Measurements from ENCODE around the gene AUTS2.

DNA sequence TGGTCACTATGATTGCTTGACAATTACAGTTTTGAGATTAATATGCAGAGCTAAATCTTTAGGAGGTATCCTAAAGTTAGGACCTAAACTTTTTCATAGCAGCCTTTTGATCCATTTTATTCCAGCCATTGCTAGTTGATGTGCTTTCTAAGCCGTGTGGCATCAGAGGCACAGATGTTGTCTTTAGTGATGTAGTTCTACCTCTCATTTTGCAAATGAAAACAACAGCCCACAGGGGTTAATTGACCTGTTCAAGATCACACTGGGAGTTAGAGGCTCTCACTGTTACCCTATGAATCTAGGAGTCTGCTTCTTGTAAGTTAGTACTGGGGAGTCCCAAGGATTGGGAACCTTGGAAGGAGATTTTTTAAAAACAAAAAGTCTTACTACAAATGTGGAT, 10.6 kb downstream of the AUTS2 start:
- TF ChIP-seq POLR2AphosphoS5 (IDR thresholded peaks at IDR 0.05), result no peak
- TF ChIP-seq, protein P1, sequence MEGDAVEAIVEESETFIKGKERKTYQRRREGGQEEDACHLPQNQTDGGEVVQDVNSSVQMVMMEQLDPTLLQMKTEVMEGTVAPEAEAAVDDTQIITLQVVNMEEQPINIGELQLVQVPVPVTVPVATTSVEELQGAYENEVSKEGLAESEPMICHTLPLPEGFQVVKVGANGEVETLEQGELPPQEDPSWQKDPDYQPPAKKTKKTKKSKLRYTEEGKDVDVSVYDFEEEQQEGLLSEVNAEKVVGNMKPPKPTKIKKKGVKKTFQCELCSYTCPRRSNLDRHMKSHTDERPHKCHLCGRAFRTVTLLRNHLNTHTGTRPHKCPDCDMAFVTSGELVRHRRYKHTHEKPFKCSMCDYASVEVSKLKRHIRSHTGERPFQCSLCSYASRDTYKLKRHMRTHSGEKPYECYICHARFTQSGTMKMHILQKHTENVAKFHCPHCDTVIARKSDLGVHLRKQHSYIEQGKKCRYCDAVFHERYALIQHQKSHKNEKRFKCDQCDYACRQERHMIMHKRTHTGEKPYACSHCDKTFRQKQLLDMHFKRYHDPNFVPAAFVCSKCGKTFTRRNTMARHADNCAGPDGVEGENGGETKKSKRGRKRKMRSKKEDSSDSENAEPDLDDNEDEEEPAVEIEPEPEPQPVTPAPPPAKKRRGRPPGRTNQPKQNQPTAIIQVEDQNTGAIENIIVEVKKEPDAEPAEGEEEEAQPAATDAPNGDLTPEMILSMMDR (IDR thresholded peaks at IDR 0.05; ENCODE audit: poor library complexity, severe bottlenecking), result no peak
- TF ChIP-seq, protein P2, sequence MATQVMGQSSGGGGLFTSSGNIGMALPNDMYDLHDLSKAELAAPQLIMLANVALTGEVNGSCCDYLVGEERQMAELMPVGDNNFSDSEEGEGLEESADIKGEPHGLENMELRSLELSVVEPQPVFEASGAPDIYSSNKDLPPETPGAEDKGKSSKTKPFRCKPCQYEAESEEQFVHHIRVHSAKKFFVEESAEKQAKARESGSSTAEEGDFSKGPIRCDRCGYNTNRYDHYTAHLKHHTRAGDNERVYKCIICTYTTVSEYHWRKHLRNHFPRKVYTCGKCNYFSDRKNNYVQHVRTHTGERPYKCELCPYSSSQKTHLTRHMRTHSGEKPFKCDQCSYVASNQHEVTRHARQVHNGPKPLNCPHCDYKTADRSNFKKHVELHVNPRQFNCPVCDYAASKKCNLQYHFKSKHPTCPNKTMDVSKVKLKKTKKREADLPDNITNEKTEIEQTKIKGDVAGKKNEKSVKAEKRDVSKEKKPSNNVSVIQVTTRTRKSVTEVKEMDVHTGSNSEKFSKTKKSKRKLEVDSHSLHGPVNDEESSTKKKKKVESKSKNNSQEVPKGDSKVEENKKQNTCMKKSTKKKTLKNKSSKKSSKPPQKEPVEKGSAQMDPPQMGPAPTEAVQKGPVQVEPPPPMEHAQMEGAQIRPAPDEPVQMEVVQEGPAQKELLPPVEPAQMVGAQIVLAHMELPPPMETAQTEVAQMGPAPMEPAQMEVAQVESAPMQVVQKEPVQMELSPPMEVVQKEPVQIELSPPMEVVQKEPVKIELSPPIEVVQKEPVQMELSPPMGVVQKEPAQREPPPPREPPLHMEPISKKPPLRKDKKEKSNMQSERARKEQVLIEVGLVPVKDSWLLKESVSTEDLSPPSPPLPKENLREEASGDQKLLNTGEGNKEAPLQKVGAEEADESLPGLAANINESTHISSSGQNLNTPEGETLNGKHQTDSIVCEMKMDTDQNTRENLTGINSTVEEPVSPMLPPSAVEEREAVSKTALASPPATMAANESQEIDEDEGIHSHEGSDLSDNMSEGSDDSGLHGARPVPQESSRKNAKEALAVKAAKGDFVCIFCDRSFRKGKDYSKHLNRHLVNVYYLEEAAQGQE (IDR thresholded peaks at IDR 0.05; ENCODE audit: borderline replicate concordance), result no peak
- no peak for TF ChIP-seq EZH2 (IDR thresholded peaks at IDR 0.05; ENCODE audit: borderline replicate concordance, insufficient read depth, low read length, poor library complexity, severe bottlenecking)
- no peak for TF ChIP-seq RAD21 (conservative IDR thresholded peaks at IDR 0.05)
